CD4-positive, alpha-beta T cell treated with Interleukin-2 at 100 ng/mL for 4 hours (primary cell): ENCODE data around the gene PARD6G.

ENCODE experiments used
- DNase-seq: peaks from one replicate; pipeline ENCODE4 v3.0.0-alpha.2; 2020; ENCODE audit warnings: low spot score

PARD6G gene

DNA sequence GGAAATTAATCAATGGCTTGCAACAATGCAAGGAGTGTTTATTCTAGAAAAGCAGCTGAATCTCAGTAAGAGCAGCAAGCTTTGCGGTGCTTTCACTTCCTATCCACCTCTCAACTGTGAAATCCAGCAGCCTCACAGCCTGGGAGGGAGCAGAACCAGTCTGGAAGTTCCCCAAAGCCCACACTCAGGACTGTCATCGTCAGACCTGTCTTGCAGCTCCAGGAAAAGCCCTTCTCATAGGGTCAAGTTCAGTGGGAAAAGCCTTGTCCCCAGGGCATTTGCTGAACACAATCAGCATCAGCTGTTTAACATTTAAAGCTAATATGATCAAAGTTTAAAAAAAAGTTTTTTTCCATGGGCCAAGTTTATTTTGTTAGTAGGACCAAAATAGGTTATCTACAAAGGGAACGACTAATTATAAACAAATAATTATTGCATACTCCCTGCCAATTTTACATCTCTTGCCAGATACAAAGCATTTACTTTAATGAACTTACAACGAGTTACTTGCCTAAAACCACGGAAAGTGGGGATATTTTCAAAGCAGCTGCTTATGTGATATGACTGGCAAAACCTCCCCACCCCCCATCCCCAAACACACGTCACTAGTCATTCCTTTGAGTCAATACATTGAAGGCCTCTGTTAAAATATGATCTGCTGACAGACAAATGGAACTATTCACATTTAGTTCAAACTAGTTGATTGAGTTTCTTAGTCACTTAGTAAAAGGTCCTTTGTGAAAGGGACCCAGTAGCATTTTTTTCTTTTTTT is 36.8 kb downstream of the PARD6G start:
- DNase-seq: no peak

DNA sequence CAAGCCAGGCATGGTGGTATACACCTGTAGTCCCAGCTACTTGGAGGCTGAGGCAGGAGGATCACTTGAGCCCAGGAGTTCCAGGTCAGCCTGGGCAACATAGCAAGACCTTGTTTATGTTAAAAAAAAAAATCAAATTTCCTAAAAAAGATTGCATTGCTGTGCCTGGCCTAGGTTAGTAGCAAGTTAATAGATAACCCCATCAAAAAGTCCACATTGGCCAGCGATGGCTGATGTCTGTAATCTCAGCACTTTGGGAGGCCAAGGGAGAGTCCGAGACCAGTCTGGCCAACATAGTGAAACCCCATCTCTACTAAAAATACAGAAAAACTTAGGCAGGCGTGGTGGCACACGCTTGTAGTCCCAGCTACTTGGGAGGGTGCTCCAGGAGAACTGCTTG is 38.7 kb downstream of the PARD6G start:
- DNase-seq: no peak

DNA sequence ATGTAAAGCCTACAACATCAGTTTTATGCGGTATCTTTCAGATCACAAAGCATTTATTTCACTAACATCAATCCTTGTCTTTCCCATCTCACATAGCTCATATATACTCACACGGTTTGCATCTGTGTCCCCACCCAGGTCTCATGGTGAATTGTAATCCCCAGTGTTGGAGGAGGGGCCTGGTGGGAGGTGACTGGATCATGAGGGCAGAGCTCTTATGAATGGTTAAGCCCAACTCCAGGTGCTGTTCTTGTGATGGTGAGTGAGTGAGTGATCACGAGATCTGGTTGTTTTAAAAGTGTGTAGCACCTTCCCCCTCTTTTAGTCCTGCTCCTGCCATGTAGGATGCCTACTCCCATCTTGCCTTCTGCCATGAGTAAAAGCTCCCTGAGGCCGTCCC is 42.0 kb downstream of the PARD6G start:
- no peak for DNase-seq

DNA sequence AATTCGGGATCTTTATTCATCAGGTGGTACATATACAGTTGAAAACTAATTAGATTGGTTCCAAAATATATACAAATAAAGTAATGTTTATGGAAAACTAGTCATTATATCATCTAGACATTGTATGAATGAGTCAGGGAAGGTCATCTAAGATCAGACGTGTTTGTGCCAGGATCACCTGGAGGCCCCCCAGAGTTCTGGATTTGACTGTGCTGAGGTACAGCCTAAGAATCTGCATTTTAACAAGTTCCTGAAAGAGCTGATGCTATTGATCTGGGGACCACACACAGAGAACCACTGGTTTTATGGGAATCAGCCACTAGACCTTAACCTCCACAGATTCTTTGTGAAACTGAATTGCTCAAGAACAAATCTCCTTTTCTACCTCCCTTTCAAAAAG is 43.2 kb downstream of the PARD6G start:
- DNase-seq: no peak

GRCh38 chr18:80203249-80203648 is 44.1 kb downstream of the PARD6G start:
- DNase-seq: no peak

GRCh38 chr18:80202264-80202998 is 44.9 kb downstream of the PARD6G start:
- DNase-seq: no peak

DNA sequence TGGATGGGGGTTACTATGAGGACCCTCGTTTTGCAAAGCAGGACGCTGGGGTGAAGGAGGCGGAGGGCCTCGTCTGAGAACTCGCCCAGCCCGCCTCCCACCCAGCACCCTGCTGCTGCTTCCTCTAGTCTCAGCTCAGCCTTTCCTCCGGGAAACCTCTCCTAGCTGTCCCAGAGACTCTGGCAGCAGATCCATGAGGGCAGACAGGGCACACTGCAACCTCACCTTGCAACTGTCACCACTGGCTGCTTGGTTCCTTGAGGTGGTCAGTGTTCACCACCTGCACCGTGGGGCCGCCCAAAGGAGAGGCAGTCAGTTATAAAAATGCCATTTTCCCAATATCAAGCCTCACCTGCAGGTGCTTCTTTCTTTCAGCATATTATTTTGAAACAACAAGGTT is 45.6 kb downstream of the PARD6G start:
- no peak for DNase-seq

DNA sequence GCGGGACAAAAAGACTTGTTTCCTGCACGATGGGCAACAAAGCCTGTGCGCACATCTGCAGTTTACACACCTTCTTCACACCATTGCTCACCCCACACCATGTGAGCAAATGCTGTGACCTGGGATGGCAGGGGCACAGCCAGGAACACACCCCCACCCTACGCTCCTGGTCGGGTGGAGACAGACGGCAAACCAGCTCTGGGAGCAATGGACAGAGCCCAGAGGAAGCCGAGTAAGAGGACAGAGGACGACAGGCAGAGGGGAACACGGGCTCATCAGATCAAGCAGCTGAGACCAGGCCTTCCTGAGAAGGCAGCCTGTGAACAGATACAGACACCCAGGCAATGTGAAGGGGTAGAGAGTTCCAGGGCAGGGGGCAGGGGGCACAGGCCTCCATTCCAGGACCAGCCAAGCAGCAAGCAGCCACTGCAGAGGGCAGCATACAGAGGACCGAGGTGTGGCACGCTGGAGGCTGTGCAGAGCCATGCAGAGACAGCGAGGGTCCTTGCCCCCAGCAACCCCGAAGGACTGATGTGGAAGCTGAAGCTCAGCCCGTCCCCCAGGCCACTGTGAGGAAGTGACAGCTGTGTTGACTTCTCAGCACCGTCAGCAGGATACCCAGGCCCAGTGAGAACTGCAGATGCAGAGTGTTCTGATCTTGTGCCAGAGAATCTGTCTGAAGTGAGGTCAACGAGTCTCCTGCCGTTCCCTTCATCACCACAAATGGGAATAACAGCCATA is 46.2 kb downstream of the PARD6G start:
- DNase-seq: no peak

DNA sequence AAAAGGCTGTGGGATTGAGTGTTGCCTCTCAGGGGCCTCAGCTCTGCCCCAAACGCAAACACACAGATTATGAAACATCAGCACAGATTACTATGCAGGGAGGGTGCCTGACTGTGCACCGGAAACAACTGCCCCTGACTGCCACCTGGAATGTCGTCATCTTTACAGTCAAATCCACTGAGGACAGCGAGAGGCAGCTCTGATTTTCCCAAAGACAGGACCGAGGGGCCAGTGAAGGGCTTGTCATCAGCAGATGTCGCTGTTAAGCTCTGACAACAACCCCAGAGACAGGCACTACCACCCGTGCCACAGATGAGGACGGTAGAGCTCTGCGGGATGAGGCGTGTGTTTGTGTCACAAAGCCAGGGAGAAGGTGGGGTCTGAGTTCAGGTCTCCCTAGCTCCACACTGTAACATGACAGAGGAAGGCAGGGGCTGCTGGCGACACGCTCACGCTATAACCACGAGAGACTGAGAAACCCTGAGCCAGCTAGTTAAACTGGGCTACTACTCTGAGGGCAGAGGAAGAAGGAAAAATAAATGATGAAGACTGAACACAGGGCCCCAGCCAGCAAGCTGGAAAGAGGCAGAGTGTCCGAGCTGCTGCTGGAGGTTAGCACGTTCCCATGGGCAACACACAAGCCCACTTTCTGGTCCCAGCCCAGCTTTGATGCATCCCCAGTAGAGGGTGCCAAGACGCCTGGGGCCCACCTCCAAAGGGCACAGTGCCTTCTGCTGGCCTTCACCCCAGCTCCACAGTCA is 47.0 kb downstream of the PARD6G start:
- no peak for DNase-seq

- no peak for DNase-seq
These were observed 48.1 kb downstream of the PARD6G start for GRCh38 chr18:80198994-80199748.

GRCh38 chr18:80198391-80198790 is 48.9 kb downstream of the PARD6G start:
- no peak for DNase-seq

DNA sequence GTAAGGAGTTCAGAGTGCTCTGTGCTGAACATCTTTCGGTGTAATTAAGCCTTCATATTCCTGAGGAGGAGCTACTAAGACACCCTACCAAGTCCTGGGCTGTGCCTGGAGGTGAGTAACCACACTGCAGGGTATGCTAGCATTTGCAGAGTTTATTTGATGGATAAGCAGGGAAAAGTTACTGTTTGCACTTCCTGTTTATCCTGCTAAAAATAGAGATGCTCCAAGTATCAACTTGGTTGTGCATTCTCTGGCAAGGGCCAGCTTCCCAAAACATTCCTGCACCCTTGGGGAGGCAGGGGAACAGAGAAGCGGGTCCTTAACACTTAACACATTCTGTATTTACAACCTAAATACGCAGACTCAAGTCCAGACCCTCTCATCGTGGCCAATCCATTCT is 49.8 kb downstream of the PARD6G start:
- no peak for DNase-seq

DNA sequence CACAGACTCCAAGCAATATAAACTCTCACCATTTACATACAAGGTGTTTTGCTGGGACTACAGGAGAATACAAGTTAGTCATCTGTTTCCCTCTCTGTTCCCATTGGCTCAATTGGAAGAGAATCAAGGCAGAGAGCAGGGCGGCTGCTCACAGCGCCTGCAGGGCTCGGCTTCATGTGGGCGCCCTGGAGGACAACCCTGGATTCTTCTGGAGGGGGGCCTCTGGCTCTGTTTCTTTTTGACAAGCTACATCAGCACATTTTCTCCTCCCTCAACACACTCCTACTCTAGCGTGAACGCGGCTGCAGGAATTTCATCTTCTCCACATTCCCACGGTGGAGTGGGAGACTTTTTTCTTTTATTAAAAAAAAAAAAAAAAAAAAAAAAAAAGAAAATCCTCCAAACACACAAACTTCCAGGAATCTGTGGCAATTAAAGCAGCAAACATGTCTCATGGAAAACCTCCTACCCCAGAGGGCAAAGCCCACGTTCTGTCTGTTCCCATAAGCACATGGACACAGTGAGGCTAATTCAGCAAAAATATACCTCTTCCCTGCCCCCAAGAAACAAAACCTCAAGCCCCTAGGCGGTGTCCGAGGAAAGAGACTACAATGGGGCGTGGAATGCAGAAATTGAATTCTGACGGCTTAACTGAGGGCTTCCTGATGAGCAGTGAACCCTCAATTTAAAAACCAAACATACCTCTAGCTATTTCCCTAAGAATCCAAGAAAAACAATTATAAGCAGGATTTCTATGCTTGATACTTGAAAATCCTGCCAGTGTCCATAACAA is 50.6 kb downstream of the PARD6G start:
- no peak for DNase-seq

GRCh38 chr18:80194874-80195570 is 52.3 kb downstream of the PARD6G start:
- no peak for DNase-seq

DNA sequence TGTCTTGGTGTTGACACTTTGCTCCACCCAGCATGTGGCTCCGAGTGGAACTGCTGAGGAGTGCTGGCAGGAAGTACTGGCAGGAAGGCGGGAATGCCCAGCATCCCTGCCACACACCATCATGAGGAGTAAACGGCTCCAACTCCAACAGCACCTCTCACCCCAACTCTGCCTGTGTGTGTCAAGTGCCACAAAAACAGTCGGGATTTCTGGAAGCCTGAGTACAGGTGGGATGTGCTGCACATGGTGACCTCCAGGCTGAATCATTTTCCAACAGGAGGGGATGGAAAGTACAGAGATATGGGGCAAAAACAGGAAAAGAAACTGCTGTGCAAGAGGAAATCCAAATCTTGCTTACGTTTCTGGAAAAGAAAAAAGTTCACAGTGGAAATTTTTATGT is 53.6 kb downstream of the PARD6G start:
- no peak for DNase-seq

- DNase-seq: no peak
These were observed 54.5 kb downstream of the PARD6G start for GRCh38 chr18:80192653-80193385.

DNA sequence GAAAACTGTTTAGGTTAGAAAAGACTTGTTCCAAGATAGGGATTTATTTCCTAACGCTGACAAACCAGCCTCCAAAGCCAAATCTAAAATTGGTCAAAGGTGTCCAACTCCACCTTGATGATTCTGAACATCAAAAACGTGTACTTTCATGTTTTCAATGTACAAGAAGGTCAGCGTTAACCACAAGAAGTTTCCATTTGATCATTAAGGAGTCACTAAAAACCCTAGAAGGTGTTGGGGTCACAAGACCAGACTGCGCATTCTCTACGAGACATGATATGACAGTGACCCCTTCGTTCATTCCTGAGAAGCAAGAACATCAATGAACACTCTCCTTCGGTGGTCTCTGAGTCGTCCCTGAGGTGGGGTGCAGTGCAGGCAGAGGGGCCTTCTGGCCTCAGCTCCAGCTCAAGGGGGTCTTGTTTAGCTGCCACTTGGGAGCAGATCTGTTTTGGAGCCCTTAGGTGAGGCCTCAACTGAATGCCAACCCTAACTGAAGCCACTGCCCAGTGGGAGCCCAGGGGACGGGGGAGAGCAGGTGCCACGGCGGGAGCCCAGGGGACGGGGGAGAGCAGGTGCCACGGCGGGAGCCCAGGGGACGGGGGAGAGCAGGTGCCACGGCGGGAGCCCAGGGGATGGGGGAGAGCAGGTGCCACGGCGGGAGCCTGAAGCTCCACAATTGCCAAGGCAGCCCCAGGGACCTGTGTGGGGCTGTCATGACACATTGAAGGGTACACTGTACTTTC is 55.2 kb downstream of the PARD6G start:
- no peak for DNase-seq

- DNase-seq: no peak
These were observed 56.0 kb downstream of the PARD6G start for GRCh38 chr18:80191264-80191663.

- DNase-seq: no peak
These were observed 57.0 kb downstream of the PARD6G start for GRCh38 chr18:80190311-80190710.
